ENCODE measurements around the gene KDELR3.

GRCh38 chr22:38484244-38484643, 16.3 kb downstream of the KDELR3 start:
- TF ChIP-seq CTCF (IDR thresholded peaks at IDR 0.05) = no peak
- no peak for TF ChIP-seq POLR2A (IDR thresholded peaks at IDR 0.05; ENCODE audit: low read depth)

All from esophagus muscularis mucosa (tissue), 3 donors.